ENCODE data around the gene GET4. TPM values are rescaled to one million over a fixed set of nuclear protein-coding genes. Genes with fewer than 3 reads are reported as not detected.

The GET4 gene
- total and polyA plus RNA-seq, 2 of the 4 experiments (the other 2 are of a cell fraction): 11.3 to 30.9 TPM

DNA sequence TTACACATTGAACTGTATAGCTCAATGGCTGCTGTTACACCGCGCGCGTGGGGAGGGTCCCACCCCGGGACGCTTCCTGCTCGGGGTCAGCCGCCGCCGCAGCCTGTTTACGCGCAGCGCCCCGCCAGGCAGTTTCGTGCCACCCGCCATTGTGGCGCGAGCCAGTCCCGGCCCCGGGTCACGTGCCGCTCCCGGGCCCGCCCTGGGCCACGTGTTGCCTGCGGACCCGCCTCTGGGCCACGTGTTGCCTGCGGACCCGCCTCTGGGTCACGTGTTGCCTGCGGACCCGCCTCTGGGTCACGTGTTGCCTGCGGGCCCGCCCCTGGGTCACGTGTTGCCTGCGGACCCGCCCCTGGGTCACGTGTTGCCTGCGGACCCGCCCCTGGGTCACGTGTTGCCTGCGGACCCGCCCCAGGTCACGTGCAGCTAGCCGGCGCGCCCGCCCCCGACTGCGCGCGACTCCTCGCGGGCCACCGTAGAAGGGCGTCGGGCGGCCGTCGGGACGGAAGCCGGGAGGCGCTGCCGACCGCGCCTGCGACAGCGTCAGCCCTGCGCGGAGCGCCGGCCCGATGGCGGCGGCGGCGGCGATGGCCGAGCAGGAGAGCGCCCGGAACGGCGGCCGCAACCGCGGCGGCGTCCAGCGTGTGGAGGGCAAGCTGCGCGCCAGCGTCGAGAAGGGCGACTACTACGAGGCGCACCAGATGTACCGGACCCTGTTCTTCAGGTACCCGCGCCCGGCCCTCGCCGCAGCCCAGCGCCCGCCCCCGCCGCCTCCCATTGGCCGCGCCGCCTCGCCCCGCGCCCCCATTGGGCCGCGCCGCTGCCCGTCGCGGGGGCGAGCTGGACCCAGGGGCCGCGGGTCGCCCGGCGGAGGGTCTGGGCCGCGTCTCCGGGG lies at the start of gene GET4 (continued):
- TF ChIP-seq, protein P1, sequence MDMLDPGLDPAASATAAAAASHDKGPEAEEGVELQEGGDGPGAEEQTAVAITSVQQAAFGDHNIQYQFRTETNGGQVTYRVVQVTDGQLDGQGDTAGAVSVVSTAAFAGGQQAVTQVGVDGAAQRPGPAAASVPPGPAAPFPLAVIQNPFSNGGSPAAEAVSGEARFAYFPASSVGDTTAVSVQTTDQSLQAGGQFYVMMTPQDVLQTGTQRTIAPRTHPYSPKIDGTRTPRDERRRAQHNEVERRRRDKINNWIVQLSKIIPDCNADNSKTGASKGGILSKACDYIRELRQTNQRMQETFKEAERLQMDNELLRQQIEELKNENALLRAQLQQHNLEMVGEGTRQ (IDR thresholded peaks at IDR 0.05; ENCODE audit: low read depth, low read length): peak; percentile 98
- TF ChIP-seq CHD1 (IDR thresholded peaks at IDR 0.05; ENCODE audit: low read depth, low read length) (0 out of 2 replicates have a peak, but pooled peaks have one; percentile 52), RCOR1 (IDR thresholded peaks at IDR 0.05; ENCODE audit: insufficient replicate concordance, low read length) (peak; percentile 95), SMC3 (IDR thresholded peaks at IDR 0.05; ENCODE audit: low read depth, low read length) (no peak), CEBPB (IDR thresholded peaks at IDR 0.05; ENCODE audit: low read depth, low read length) (peak; percentile 23; the same call in 1 of the 2 replicates), BHLHE40 (IDR thresholded peaks at IDR 0.05; ENCODE audit: low read depth, low read length) (peak; percentile 99)

Measured in IMR-90 (cell line).